HG03520 (cell line): ENCODE data around the gene CELA3A.
"Not testable (repeated sequence)": the region's sequence is repeated elsewhere in the genome, so short reads cannot be mapped to it uniquely, and the experiment has no call there.

Source experiments
- ATAC-seq: cut with Tn5 transposase; IDR thresholded peaks from one replicate; pipeline ENCODE4 v1.9.1; 2021; ENCODE audit warnings: mild to moderate bottlenecking, moderate library complexity; ENCODE audit not compliant: unreplicated experiment

Gene CELA3A

GRCh38 chr1:21981253-21981652 lies 20.2 kb upstream of the CELA3A start:
- not testable (repeated sequence) for ATAC-seq

GRCh38 chr1:21982122-21982521 lies 19.3 kb upstream of the CELA3A start:
- not testable (repeated sequence) for ATAC-seq

- not testable (repeated sequence) for ATAC-seq
These were observed 17.9 kb upstream of the CELA3A start for GRCh38 chr1:21983539-21983938.

- not testable (repeated sequence) for ATAC-seq
These were observed 15.6 kb upstream of the CELA3A start for GRCh38 chr1:21985893-21986292.

- ATAC-seq, result not testable (repeated sequence)
These were observed 15.1 kb upstream of the CELA3A start for GRCh38 chr1:21986386-21986785.

- not testable (repeated sequence) for ATAC-seq
These were observed 11.6 kb upstream of the CELA3A start for GRCh38 chr1:21989672-21990393.

- not testable (repeated sequence) for ATAC-seq
These were observed 9.3 kb upstream of the CELA3A start for GRCh38 chr1:21992186-21992585.

- not testable (repeated sequence) for ATAC-seq
These were observed 6.7 kb upstream of the CELA3A start for GRCh38 chr1:21994716-21995115.

- ATAC-seq, result not testable (repeated sequence)
These were observed 4.8 kb upstream of the CELA3A start for GRCh38 chr1:21996663-21996970.

GRCh38 chr1:21997891-21998623 lies 3.4 kb upstream of the CELA3A start:
- not testable (repeated sequence) for ATAC-seq

GRCh38 chr1:21998624-21999294 lies 2.7 kb upstream of the CELA3A start:
- ATAC-seq, result not testable (repeated sequence)

- not testable (repeated sequence) for ATAC-seq
These were observed 1.8 kb upstream of the CELA3A start for GRCh38 chr1:21999645-22000044.

GRCh38 chr1:22002461-22002860 lies 1.0 kb downstream of the CELA3A start:
- not testable (repeated sequence) for ATAC-seq

GRCh38 chr1:22002875-22003274 lies 1.4 kb downstream of the CELA3A start:
- not testable (repeated sequence) for ATAC-seq

- ATAC-seq, result not testable (repeated sequence)
These were observed 2.5 kb downstream of the CELA3A start for GRCh38 chr1:22003959-22004358.

GRCh38 chr1:22005261-22006149 lies 4.0 kb downstream of the CELA3A start:
- not testable (repeated sequence) for ATAC-seq

GRCh38 chr1:22006736-22007135 lies 5.3 kb downstream of the CELA3A start:
- not testable (repeated sequence) for ATAC-seq

GRCh38 chr1:22007262-22007661 lies 5.8 kb downstream of the CELA3A start:
- not testable (repeated sequence) for ATAC-seq

GRCh38 chr1:22009566-22009965 lies 8.1 kb downstream of the CELA3A start:
- not testable (repeated sequence) for ATAC-seq

- not testable (repeated sequence) for ATAC-seq
These were observed 11.3 kb downstream of the CELA3A start for GRCh38 chr1:22012752-22013151.
